ENCODE results near the gene FOXD1.

FOXD1 gene

GRCh38 chr5:73441378-73441777 is 7.2 kb downstream of the FOXD1 start:
- no peak for DNase-seq (ENCODE audit: low read depth in 4 of 4, low spot score in 1 of 4)

DNA sequence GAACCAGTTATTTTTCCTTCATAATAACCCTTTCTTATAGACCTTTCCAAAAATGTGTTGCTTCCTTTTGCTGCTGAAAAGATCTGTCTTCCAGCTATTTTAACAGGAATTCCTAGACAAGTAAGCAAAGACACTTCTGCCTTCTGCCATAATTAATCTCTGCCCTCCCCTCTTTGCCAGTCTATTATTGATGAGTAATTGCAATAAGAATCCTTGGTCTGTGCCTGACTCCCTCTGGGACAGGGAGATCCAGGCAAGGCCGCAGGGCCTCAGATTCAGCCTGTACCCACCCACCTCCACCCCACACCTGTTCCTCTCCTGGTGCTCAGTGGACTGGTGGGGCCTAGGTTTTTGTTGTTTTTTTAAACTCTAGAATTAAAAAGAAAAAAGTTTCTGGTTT is 8.3 kb downstream of the FOXD1 start:
- no peak for DNase-seq (ENCODE audit: low read depth in 4 of 4, low spot score in 1 of 4)

DNA sequence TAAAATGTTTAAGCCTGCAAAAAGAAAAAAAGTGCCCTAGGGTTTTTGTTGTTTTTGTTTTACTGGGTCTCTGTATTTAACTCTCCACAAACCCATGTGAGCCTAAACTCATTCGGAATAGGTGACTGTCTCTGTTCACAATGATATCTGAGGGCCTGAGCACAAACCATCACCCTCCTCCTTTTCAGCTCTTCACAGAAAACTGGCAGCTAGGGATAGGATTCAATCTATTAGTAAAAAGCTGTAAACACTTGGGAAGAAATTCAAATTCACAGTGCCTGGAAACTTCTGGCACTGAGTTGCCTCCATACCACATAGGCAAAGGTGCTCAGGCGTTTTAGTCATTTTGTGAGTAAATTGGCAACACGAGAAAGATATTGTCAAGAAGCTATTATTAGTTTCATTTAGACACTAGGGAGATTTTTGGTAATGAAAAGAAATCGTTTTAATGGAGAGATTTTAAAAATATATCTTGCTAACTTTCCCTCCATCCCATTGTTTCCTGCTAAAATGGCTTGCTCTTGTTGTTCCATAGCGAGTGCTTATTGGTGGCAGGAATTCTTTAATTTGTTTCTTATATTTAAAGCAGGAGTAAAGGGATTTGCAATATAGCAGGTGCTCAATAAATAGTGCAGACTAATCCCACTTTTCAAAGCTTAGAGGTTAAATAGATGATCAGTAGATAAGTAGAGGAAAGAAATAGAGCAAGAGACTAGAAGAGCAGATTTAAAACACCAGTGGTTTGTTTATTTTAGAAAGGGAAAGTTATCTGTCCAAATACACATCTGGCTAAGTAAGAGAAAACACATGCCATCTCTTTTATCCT is 9.7 kb downstream of the FOXD1 start:
- no peak for DNase-seq (ENCODE audit: low read depth in 4 of 4, low spot score in 1 of 4)

- no peak for DNase-seq (ENCODE audit: low read depth in 4 of 4, low spot score in 1 of 4)
Observed at GRCh38 chr5:73437777-73438644, 10.6 kb downstream of the FOXD1 start.

DNA sequence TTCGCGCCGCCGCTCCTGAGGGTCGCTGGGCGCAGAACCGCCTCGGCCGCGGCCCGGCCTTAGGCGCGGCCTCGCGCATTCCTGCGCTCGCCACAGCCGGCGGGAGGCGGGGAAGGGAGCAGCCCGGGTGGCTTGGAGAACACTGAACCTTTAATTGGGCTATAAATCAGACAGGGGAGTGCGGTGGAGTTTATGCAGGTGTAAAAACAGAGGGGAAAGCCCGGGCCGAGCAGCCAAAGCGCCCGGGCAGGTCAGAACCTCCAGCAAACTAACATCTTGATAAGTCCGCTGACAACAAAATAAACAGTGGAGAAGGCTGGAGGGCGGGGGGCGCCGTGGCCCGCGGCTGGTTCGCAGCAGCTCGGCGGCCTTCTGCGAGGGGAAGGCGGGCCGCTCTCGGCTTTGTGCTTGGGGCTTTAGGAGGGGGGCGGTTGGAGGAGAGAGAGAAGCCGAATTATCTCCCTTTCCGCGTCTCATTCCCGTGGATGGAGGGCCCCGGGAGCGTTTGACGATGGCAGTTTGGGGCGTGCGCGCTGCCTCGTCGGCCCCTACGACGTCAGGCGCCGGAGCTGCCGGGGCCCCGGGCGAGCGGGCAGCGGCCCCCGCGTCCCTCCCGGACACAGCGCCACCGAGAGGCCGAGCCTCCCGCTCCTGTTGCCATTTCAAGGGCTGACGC is 11.3 kb downstream of the FOXD1 start:
- DNase-seq (ENCODE audit: low read depth in 4 of 4, low spot score in 1 of 4): no peak

DNA sequence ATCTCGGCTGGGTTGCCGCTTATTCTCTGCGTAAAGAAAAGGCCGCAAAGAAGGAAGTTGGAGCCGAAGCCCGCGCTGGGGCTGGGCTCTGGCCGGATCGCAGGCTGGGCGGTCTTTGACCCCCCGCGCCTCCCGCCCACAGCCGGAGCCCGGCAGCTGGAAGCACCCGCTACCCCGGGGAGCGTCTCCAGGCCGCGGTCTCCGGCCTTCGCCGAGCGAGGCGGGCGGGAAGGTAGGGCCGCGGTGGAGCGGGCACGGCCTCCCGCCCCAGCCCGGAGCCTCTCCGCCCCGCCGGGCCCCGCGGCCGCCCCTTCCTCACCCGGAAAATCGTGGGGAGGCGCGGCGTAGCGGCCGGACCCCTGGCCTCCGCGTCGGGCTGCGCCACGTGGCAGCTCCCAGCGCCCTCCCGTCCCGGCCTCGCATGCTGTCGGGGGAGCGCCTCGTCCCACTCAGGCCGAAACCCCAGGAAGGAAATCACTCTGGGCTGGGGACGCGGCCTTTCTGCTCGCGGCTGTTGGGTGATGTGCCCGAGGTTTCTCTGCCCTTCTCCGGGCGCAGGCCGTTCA is 12.0 kb downstream of the FOXD1 start:
- no peak for DNase-seq (ENCODE audit: low read depth in 4 of 4, low spot score in 1 of 4)

DNA sequence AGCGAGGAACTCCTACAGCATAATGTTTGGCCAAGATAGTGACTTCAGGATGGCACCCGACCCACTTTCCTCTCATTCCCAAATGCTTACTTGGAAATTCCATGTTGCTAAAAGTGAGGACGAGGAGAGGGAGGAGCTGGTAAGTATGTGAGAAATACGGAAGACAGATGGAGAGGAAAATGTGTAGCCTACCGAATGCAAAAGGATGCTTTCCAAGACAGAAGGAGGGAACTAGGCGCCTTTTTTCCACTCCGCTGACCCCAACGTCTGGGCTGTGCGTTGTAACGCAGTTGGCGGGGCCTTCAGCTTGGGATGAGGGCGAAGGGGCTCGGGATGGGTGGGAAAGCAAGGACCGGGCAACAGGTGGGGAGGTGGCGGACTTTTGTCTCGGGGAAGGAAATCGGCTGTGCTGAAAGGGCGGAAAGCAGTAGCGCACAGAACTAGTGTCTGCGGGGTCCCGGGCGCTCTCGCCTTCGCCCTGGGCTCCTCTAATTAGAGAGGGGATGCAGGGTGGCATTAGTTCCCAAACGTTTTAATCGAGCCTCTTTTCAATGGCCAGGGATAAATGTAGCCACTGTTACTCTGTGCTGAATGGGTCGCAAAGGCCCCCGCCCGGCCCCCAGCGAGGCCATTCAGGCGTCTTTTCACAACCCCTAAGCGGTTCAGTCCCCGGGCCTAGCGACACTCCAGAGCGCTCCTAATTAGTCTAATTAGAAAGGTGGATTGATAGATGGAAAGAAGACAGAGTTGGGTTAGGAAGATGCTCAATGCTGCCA is 12.6 kb downstream of the FOXD1 start:
- DNase-seq (ENCODE audit: low read depth in 4 of 4, low spot score in 1 of 4): no peak

DNA sequence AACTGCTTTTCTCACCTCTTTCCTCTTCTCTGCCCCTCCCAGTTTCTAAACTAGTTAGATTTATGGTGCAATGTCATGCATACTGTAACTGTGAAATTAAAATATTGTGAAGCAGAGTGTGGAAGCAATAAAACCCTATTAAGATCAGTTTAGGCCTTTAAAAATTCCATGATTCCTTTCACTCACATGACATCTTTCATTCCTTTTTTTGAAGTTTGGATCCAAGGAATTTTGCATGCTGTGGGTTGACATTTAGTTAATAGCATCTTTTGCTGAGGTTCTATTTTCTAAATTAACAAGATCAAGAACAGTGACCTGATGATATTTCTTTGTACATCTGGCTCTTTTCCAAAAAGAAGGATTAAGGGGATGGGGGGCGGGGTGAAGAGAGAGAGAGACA is 13.7 kb downstream of the FOXD1 start:
- DNase-seq (ENCODE audit: low read depth in 4 of 4, low spot score in 1 of 4): no peak

- DNase-seq (ENCODE audit: low read depth in 4 of 4, low spot score in 1 of 4): no peak
Observed at GRCh38 chr5:73434461-73434860, 14.1 kb downstream of the FOXD1 start.

GRCh38 chr5:73433982-73434342 is 14.6 kb downstream of the FOXD1 start:
- no peak for DNase-seq (ENCODE audit: low read depth in 4 of 4, low spot score in 1 of 4)

DNA sequence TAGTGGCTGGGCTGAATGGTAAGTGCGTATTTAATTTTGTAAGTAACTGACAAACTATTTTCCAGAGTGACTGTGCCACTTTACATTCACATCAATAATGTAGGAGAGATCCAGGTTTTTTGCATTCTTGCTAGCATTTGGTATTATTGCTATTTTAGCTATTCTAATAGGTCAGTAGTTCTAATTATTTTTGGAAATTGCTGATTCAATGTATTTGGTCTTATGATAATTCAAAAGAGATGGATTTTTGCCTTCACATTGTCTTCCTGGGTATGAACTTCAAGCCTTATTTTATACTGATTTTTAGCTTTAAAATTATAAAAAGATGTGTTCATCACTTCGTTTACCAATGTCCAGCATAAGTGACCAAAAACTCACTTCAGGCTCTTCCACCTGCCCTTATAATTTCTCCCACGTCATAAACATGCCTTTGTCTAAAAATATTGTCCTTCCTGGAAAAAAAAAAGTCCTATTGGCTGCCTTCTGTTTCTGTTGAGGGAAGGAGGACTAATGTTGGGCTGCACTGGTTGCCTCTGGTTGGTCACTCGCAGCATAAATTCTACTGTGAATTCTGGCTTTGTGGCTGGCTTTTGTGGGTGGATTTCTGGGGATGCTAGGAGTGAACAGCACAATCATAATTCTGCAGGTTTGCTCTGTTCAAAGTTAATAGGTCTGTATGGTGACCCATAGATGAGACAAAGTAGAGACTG is 15.2 kb downstream of the FOXD1 start:
- no peak for DNase-seq (ENCODE audit: low read depth in 4 of 4, low spot score in 1 of 4)

- no peak for DNase-seq (ENCODE audit: low read depth in 4 of 4, low spot score in 1 of 4)
Observed at GRCh38 chr5:73431204-73431851, 17.2 kb downstream of the FOXD1 start.

DNA sequence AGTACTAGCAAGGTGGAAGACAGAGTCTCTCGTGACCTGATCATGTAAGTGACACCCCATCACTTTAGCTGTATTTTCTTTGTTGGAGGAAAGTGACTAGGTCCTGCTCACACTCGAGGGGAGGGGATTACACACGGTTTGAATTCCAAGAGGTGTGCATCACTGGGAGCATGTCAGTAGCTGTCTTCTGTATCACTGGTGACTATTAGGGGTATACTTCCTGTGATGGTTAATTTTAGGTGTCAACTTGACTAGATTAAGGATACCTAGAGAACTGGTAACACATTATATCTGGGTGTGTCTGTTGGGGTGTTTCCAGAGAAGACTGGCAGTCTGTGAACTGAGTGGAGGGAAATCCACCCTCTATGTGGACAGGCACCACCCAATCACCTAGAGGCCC is 22.5 kb downstream of the FOXD1 start:
- no peak for DNase-seq (ENCODE audit: low read depth in 4 of 4, low spot score in 1 of 4)

DNA sequence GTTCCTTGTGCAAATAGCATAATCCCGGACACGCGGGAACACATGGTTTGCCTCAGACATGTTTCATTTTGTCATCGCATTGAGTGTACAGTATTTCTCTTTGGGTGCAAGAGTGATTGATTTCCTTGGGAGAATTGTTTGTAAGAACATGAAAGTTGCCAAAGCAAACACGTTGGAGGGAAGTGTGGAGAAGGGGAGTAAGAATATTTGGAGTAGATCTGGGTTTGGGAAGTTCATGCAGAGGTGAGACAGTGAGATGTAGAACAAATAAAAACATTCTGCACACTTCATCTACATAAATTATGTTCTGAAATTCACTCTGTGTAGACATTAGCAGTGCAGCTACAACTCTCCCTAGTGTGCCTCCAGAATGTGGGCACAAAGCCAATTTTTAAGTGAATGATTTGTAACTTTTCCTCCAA is 24.0 kb downstream of the FOXD1 start:
- no peak for DNase-seq (ENCODE audit: low read depth in 4 of 4, low spot score in 1 of 4)

- no peak for DNase-seq (ENCODE audit: low read depth in 4 of 4, low spot score in 1 of 4)
Observed at GRCh38 chr5:73422164-73422563, 26.4 kb downstream of the FOXD1 start.

DNA sequence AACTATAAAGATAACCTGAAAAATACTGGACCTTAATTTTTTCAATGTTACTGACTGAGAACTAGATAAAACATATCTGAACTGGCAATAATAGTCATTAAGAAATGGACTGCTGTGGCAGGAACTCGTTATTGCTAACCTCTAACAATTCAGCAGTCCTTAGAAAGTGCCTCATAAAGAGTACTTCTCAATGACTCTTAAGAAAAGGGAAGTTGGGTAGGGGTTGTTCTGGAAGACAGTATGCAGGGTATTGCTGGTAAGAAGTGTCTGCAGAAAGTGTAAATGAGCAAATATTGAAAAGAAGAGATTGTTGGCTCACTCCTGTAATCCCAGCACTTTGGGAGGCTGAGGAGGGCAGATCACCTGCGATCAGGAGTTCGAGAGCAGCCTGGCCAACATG is 27.9 kb downstream of the FOXD1 start:
- DNase-seq (ENCODE audit: low read depth in 4 of 4, low spot score in 1 of 4): no peak

DNA sequence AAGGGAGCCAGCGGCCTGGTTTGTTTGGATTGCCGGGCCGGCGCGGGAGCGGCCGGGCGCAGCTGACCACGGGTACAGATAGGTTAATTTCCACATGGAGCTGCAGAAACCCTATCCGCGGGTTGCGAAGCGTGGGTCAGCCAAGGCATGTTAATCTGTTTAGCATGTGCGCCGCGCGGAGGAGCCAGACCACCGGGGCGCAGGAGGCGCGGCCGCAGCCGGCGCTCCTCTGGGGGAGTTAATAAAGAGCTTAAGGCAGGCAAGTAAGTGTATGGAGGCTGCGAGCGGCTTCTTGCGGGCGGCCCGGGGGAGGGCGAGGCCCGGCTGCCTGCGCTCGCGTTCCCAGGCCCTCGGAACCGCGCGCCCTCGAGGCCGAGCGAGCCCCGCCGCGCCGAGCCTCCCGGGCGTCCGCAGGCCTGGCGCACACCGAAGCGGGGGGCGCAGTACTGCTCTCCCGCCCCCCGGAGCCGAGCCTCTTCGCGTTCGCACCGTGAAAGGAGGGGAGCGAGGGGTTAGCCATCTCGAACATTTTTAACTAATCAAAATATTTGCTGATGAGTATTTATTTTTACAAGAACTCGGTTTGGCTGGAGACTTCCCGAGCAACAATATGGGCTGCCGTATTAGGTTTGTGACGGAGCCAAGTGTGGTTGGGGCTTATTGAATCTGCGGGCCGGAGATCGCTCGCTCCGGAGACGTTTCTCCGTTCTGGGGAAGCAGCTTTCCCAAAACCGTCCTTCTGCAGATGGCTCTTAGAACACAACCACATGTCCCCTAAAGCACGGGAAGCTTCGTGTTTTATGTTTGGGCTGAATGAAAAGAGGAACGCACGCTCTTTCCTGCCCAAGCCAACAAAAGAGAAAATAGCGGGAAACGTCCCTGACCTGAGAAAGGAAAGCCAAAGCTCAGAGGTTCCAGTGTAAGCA is 28.8 kb downstream of the FOXD1 start:
- DNase-seq (ENCODE audit: low read depth in 4 of 4, low spot score in 1 of 4): no peak

GRCh38 chr5:73419117-73419464 is 29.5 kb downstream of the FOXD1 start:
- no peak for DNase-seq (ENCODE audit: low read depth in 4 of 4, low spot score in 1 of 4)

- no peak for DNase-seq (ENCODE audit: low read depth in 4 of 4, low spot score in 1 of 4)
Observed at GRCh38 chr5:73418244-73418691, 30.3 kb downstream of the FOXD1 start.
